ENCODE data around the gene ADAMTS6.

The ADAMTS6 gene

GRCh38 chr5:65142511-65143011, 339.2 kb downstream of the ADAMTS6 start:
- DNase-seq: peak in 2 of 3 experiments; percentile 8 to 21

DNA sequence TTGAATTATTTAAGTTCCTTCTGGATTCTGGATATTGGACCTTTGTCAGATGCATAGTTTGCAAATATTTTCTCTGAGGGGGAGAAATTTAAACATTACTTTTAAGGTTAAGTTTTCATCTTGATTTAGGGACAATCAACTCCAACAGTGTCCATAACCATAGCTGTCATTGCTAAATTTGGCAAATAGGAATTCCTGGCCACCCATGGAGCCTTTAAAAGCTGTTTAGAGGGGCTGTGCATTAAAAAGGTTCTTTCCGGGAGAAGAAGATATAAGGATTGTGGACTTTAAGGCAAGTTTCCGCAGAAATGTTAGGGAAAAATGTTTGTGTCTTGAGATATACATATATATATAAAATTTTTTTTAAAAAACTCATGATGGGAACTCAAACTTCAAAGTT, 339.7 kb downstream of the ADAMTS6 start:
- peak in 1 of 3 experiments; percentile 46 for DNase-seq

GRCh38 chr5:65141493-65141892, 340.2 kb downstream of the ADAMTS6 start:
- DNase-seq: peak in 2 of 3 experiments; percentile 21 to 73

- DNase-seq: no peak
Measured at GRCh38 chr5:65137631-65138030, 344.1 kb downstream of the ADAMTS6 start.

GRCh38 chr5:65133477-65134110, 348.1 kb downstream of the ADAMTS6 start:
- DNase-seq: no peak

GRCh38 chr5:65132386-65132785, 349.3 kb downstream of the ADAMTS6 start:
- DNase-seq: no peak

- no peak for DNase-seq
Measured at GRCh38 chr5:65128226-65128625, 353.5 kb downstream of the ADAMTS6 start.

DNA sequence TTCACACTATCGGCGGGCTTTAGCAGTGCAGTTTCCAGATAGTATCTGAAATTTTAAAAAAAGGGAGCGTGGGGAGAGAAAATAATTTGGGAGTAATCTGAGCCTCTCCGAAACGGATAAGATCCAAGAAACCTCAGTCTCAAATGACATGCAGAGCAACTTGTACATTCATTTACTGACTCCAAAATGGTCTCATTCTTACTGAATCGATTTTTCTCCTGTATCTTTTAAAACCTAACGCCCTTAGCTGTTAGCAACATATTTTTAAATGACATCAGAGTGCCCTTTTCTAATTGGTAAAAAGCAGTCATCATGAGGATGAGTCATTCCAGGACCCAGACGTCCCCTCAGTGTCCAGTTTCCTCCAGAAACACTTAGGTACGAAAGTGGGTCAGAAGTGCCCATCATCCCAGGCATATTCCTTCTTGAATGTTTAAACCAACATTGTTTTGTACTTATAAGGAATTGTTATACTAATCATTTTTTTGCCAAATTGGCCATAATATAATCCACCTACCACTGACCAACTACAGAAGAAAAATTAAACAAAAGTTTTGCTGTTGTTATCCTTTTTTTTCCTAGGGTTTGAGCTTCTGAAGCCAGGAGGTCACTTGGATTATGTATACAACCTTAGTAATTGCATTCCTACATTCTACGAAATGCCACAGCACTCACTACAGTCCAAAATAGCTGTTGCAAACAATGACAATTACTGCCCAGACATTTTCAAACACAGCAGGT, 354.4 kb downstream of the ADAMTS6 start:
- no peak for DNase-seq

- no peak for DNase-seq
Measured at GRCh38 chr5:65126542-65127069, 355.1 kb downstream of the ADAMTS6 start.

- DNase-seq: peak in 1 of 3 experiments; percentile 3
Measured at GRCh38 chr5:65125591-65126541, 355.9 kb downstream of the ADAMTS6 start.

GRCh38 chr5:65121880-65122436, 359.8 kb downstream of the ADAMTS6 start:
- DNase-seq: no peak

DNA sequence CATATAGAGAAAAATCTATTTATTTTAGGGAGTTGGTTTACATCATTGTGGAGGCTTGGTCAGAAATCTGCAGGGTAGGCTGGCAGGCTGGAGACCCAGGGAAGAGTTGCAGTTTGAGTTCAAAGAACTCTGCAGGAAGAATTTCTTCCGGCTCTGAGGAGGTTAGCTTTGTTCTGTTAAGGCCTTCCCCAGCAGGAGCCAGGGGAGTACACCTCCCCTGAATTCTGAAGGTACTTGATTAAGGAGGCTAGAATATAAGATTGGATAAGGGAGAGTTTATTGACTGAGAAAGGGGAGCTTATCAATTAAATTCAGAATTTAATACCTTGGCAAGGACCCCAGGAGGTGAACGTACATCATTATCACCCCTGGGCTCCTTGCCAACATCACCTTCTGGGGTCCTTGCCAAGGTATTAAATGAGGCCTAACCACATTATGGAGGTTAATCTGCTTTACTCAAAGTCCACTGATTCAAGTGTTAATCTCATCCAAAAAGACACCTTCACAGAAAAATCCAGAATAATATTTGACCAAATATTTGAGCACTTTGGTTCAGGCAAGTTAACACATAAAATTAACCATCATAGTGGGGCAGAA, 361.3 kb downstream of the ADAMTS6 start:
- DNase-seq: peak in 1 of 3 experiments; percentile 20

DNA sequence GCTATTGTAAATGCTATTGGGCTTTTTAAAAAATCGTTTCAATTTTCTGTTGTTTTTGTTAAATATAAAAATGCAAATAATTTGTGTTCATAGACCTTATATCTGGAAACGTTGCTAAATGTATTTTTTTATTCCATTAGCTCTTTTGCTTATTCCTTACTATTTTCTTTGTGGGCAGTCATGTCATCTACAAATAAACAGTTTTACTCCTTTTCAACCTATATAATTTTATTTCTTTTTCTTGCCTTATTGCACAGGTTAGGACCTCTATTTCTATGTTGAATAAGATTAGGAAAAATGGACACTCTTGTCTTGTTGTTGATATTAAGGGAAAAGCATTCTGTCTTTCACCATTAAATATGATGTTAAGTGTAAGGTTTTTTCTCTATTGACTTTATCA, 364.2 kb downstream of the ADAMTS6 start:
- DNase-seq: no peak

DNA sequence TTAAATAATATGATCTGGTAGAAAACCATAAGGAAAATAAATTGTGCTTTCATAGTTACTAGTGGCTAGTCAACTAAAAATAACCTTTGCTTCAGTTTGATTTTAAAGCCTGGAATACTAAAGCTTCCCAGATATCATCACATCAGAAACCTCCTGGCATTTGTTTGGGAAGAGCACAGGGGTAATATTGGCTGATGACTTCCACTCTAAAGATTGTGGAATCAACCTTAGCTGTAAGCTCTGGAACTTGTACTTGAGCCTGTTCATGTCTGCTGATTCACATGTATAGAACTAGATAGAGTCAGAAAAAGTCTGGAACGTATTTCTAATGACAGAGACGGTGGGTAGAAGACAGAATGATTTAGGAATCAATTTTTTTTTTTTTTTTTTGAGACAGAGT, 367.9 kb downstream of the ADAMTS6 start:
- DNase-seq: no peak

- no peak for DNase-seq
Measured at GRCh38 chr5:65111961-65112658, 369.6 kb downstream of the ADAMTS6 start.

DNA sequence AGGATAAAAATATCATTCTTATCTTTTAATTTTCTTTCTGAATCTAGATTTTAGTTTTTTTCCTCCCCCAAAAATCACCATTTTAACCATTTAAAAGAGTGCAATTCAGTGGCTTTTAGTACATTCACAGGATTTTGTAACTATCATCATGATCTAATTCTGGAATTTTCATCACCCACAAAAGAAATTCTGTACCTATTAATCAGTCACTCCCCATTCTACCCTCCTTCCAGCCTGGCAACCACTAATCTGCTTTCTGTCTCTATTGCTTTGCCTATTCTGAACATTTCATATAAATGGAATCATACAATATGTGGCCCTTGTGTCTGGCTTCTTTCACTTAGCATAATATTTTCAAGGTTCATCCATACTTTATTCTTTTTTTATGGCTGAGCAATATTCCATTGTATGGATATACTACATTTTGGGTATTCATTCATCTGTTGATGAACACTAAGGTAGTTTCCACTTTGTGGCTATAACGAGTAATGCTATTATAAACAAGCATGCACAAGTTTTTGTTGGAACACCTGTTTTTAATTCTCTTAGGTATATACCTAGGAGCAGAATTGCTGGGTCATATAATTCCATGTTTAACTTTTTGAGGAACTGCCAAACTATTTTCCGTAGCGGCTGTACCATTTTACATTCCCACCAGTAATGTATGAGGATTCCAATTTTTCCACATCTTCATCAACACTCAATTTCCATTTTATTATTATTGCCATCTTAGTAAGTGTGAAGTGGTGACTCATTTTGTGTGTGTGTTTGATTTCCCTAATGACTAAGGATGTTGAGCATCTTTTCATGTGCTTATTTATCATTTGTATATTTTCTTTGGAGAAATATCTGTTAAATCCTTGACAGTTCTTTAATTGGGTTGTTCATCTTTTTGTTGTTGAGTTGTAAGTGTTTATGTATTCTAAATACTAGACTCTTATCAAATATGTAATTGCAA, 372.7 kb downstream of the ADAMTS6 start:
- DNase-seq: no peak

- DNase-seq: no peak
Measured at GRCh38 chr5:65105301-65105700, 376.4 kb downstream of the ADAMTS6 start.

GRCh38 chr5:65104831-65105230, 376.9 kb downstream of the ADAMTS6 start:
- no peak for DNase-seq

DNA sequence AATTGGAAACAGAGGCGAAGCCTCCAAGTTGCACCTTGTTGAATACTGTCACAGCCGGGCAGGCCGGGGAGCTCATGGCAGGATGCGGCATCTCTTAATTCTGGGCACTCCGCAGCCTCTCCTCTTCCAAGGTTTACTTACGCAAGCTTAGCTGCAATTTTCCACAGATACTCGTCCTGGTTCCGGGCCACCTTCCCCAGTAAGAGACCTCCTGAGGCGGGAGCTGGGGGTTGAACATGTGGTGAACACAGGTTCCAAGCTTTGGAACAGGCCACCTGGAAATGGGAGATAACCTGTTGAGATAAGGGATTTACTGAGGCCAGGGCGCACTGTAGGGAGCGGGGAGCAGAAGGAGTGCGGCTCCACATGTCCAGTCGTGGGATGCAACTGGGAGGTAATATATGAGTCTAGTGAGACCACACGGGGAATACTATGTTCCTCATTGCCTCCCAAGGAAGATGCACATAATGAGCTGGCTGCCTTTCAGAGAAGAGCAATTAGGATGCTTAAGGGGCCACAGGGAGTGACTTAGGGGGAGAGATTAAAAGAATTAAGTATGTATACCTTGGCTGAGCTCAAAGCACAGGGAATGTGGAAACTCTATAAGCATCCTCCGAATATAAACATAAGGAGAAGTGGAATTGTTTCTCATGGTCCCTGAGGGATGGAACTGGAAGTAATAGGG, 377.8 kb downstream of the ADAMTS6 start:
- DNase-seq: peak in 2 of 3 experiments; percentile 40 to 53

Data from NCI-H1417 (cell line).